ENCODE results near the gene PARP1. TPM values are rescaled to one million over a fixed set of nuclear protein-coding genes. Genes with fewer than 3 reads are reported as not detected.
A peak's percentile ranks its signal among the peaks of the same experiment; 100 is the strongest.

The PARP1 gene
- 100 to 1,000 TPM; 167 to 187 TPM for total RNA-seq

- ChIA-PET CTCF (interaction anchor here (0.5 to 5.0 kb wide), 47 partner anchors 8 to 506 kb away, joined by 3 to 22 read pairs (median 4); partner anchors contain the start of gene LIN9), POLR2A (interaction anchor here (0.6 to 0.7 kb wide), 5 partner anchors 11 to 583 kb away, joined by 3 to 5 read pairs (median 3); no protein-coding TSS in a partner anchor)
- H3K36me3 Mint-ChIP-seq (ENCODE audit: low read depth), result peaks cover 4% of the 10 kb centered on the region
- H3K4me3 Mint-ChIP-seq, result peak within 1 kb of the TSS; percentile 88
- peak within 1 kb of the TSS; percentile 93 for H3K27ac Mint-ChIP-seq
- H3K9me3 Mint-ChIP-seq, result peaks cover 4% of the 10 kb centered on the region
- DNase-seq, result peak; percentile 88
- H3K27me3 Mint-ChIP-seq, result peaks cover 6% of the 10 kb centered on the region
- peaks cover 43% of the 10 kb centered on the region for H3K4me1 Mint-ChIP-seq
Observed at GRCh38 chr1:226407497-226408284, at the start of gene PARP1. Gene PARP1 (minus strand): TSS chr1:226408093. CDS start chr1:226407929, 164 bp downstream.

GRCh38 chr1:226457307-226457712 is 49.4 kb upstream of the PARP1 start:
- H3K27ac Mint-ChIP-seq, result peak overlapping the region; percentile 89
- H3K27me3 Mint-ChIP-seq, result peaks cover 2% of the 10 kb centered on the region
- no peaks in the 10 kb centered on the region for H3K36me3 Mint-ChIP-seq (ENCODE audit: low read depth)
- peak overlapping the region; percentile 65 for H3K4me3 Mint-ChIP-seq
- peaks cover 6% of the 10 kb centered on the region for H3K9me3 Mint-ChIP-seq
- H3K4me1 Mint-ChIP-seq, result peaks cover 19% of the 10 kb centered on the region
- CTCF ChIA-PET, result interaction anchor here (0.6 to 2.0 kb wide), 9 partner anchors 10 to 280 kb away, joined by 3 to 14 read pairs (median 4); partner anchors contain the start of gene PARP1
- DNase-seq, result peak; percentile 55
- POLR2A ChIA-PET, result interaction anchor here (0.6 to 1.1 kb wide), 3 partner anchors 34 to 788 kb away, joined by 3 to 5 read pairs (median 3); partner anchors contain the start of gene PARP1

GRCh38 chr1:226455843-226456242 is 48.0 kb upstream of the PARP1 start:
- CTCF ChIA-PET, result interaction anchor here (0.6 to 0.7 kb wide), 3 partner anchors 95 to 612 kb away, joined by 3 read pairs; no protein-coding TSS in a partner anchor
- no peak overlapping the region for H3K4me3 Mint-ChIP-seq

GRCh38 chr1:226454349-226454748 is 46.5 kb upstream of the PARP1 start:
- no peaks in the 10 kb centered on the region for H3K36me3 Mint-ChIP-seq (ENCODE audit: low read depth)
- H3K9me3 Mint-ChIP-seq, result peaks cover 6% of the 10 kb centered on the region
- no peak overlapping the region for H3K4me3 Mint-ChIP-seq
- peaks cover 7% of the 10 kb centered on the region for H3K27me3 Mint-ChIP-seq
- ChIA-PET CTCF (interaction anchor here (1.0 kb wide), 1 partner anchor 46 kb away, joined by 4 read pairs; the partner anchor contains the start of gene PARP1), POLR2A (no interaction called here)
- peaks cover 19% of the 10 kb centered on the region for H3K4me1 Mint-ChIP-seq
- no peak overlapping the region for H3K27ac Mint-ChIP-seq
- DNase-seq, result no peak

More at GRCh38 chr1:226455843-226456242, 48.0 kb upstream of the PARP1 start:
- DNase-seq, result no peak
- no peak overlapping the region for H3K27ac Mint-ChIP-seq
- peaks cover 19% of the 10 kb centered on the region for H3K4me1 Mint-ChIP-seq
- peaks cover 2% of the 10 kb centered on the region for H3K27me3 Mint-ChIP-seq
- POLR2A ChIA-PET, result no interaction called here
- peaks cover 6% of the 10 kb centered on the region for H3K9me3 Mint-ChIP-seq
- no peaks in the 10 kb centered on the region for H3K36me3 Mint-ChIP-seq (ENCODE audit: low read depth)

- Mint-ChIP-seq H3K27me3 (peaks cover 12% of the 10 kb centered on the region), H3K4me1 (peaks cover 19% of the 10 kb centered on the region), H3K4me3 (no peak overlapping the region), H3K36me3 (ENCODE audit: low read depth) (no peaks in the 10 kb centered on the region), H3K27ac (no peak overlapping the region), H3K9me3 (peaks cover 3% of the 10 kb centered on the region)
- no peak for DNase-seq
- ChIA-PET CTCF (interaction anchor here (1.2 to 1.9 kb wide), 2 partner anchors 12 to 45 kb away, joined by 3 to 7 read pairs; partner anchors contain the start of gene PARP1), POLR2A (no interaction called here)
Observed at GRCh38 chr1:226453015-226453704, 45.3 kb upstream of the PARP1 start.

- no peaks in the 10 kb centered on the region for H3K9me3 Mint-ChIP-seq
- peaks cover 9% of the 10 kb centered on the region for H3K4me1 Mint-ChIP-seq
- no peak overlapping the region for H3K27ac Mint-ChIP-seq
- CTCF ChIA-PET, result no interaction called here
- H3K4me3 Mint-ChIP-seq, result no peak overlapping the region
- H3K36me3 Mint-ChIP-seq (ENCODE audit: low read depth), result no peaks in the 10 kb centered on the region
- no peak for DNase-seq
- H3K27me3 Mint-ChIP-seq, result peaks cover 12% of the 10 kb centered on the region
- POLR2A ChIA-PET, result no interaction called here
Observed at GRCh38 chr1:226450688-226451087, 42.8 kb upstream of the PARP1 start.

GRCh38 chr1:226449823-226450222 is 41.9 kb upstream of the PARP1 start:
- no peaks in the 10 kb centered on the region for H3K9me3 Mint-ChIP-seq
- H3K27ac Mint-ChIP-seq, result no peak overlapping the region
- no peaks in the 10 kb centered on the region for H3K36me3 Mint-ChIP-seq (ENCODE audit: low read depth)
- H3K4me1 Mint-ChIP-seq, result peaks cover 18% of the 10 kb centered on the region
- no peak overlapping the region for H3K4me3 Mint-ChIP-seq
- ChIA-PET CTCF (interaction anchor here (1.6 kb wide), 1 partner anchor 26 kb away, joined by 4 read pairs; no protein-coding TSS in a partner anchor), POLR2A (no interaction called here)
- H3K27me3 Mint-ChIP-seq, result peaks cover 10% of the 10 kb centered on the region
- no peak for DNase-seq

- Mint-ChIP-seq H3K36me3 (ENCODE audit: low read depth) (peaks cover 3% of the 10 kb centered on the region), H3K9me3 (no peaks in the 10 kb centered on the region), H3K27me3 (peaks cover 16% of the 10 kb centered on the region), H3K27ac (no peak overlapping the region), H3K4me1 (peaks cover 33% of the 10 kb centered on the region), H3K4me3 (no peak overlapping the region)
- DNase-seq, result no peak
- CTCF ChIA-PET, result interaction anchor here (0.7 kb wide), 1 partner anchor 142 kb away, joined by 3 read pairs; no protein-coding TSS in a partner anchor
- POLR2A ChIA-PET, result interaction anchor here (0.7 kb wide), 1 partner anchor 1522 kb away, joined by 3 read pairs; no protein-coding TSS in a partner anchor
Observed at GRCh38 chr1:226447932-226448665, 40.2 kb upstream of the PARP1 start.

- H3K4me3 Mint-ChIP-seq, result no peak overlapping the region
- no peaks in the 10 kb centered on the region for H3K9me3 Mint-ChIP-seq
- ChIA-PET POLR2A (no interaction called here), CTCF (interaction anchor here (2.2 kb wide), 1 partner anchor 11 kb away, joined by 14 read pairs; no protein-coding TSS in a partner anchor)
- peak overlapping the region; percentile 22 for H3K27ac Mint-ChIP-seq
- H3K27me3 Mint-ChIP-seq, result peaks cover 21% of the 10 kb centered on the region
- peaks cover 3% of the 10 kb centered on the region for H3K36me3 Mint-ChIP-seq (ENCODE audit: low read depth)
- no peak for DNase-seq
- peaks cover 36% of the 10 kb centered on the region for H3K4me1 Mint-ChIP-seq
Observed at GRCh38 chr1:226446094-226446493, 38.2 kb upstream of the PARP1 start.

- H3K4me1 Mint-ChIP-seq, result peaks cover 36% of the 10 kb centered on the region
- no peaks in the 10 kb centered on the region for H3K9me3 Mint-ChIP-seq
- peak overlapping the region; percentile 6 for H3K4me3 Mint-ChIP-seq
- peaks cover 25% of the 10 kb centered on the region for H3K27me3 Mint-ChIP-seq
- H3K27ac Mint-ChIP-seq, result peak overlapping the region; percentile 85
- H3K36me3 Mint-ChIP-seq (ENCODE audit: low read depth), result peaks cover 5% of the 10 kb centered on the region
- ChIA-PET POLR2A (no interaction called here), CTCF (interaction anchor here (0.8 to 3.1 kb wide), 3 partner anchors 12 to 37 kb away, joined by 3 to 11 read pairs (median 5); partner anchors contain the start of gene PARP1)
- peak; percentile 88 for DNase-seq
Observed at GRCh38 chr1:226444901-226445300, 37.0 kb upstream of the PARP1 start.

- CTCF ChIA-PET, result interaction anchor here (1.0 to 3.1 kb wide), 2 partner anchors 14 to 224 kb away, joined by 3 to 11 read pairs; no protein-coding TSS in a partner anchor
- Mint-ChIP-seq H3K27ac (no peak overlapping the region), H3K9me3 (peaks cover under 1% of the 10 kb centered on the region), H3K27me3 (peaks cover 33% of the 10 kb centered on the region), H3K4me1 (peaks cover 36% of the 10 kb centered on the region), H3K4me3 (no peak overlapping the region), H3K36me3 (ENCODE audit: low read depth) (peaks cover 8% of the 10 kb centered on the region)
- no peak for DNase-seq
- POLR2A ChIA-PET, result no interaction called here
Observed at GRCh38 chr1:226443439-226443838, 35.5 kb upstream of the PARP1 start.

- H3K4me1 Mint-ChIP-seq, result peaks cover 36% of the 10 kb centered on the region
- POLR2A ChIA-PET, result no interaction called here
- H3K4me3 Mint-ChIP-seq, result no peak overlapping the region
- CTCF ChIA-PET, result interaction anchor here (3.1 kb wide), 1 partner anchor 14 kb away, joined by 11 read pairs; no protein-coding TSS in a partner anchor
- peaks cover 34% of the 10 kb centered on the region for H3K27me3 Mint-ChIP-seq
- peaks cover 5% of the 10 kb centered on the region for H3K9me3 Mint-ChIP-seq
- peak overlapping the region; percentile 46 for H3K27ac Mint-ChIP-seq
- DNase-seq, result no peak
- H3K36me3 Mint-ChIP-seq (ENCODE audit: low read depth), result peaks cover 8% of the 10 kb centered on the region
Observed at GRCh38 chr1:226443033-226443432, 35.1 kb upstream of the PARP1 start.
